Measurements from ENCODE around the gene FLYWCH2.

- TF ChIP-seq CTCF (IDR thresholded peaks at IDR 0.05) (no peak), POLR2A (IDR thresholded peaks at IDR 0.05) (no peak)
Observed at GRCh38 chr16:2902337-2903130, 19.5 kb downstream of the FLYWCH2 start.

All from prostate gland (tissue), 2 donors.